HEK293 (cell line): ENCODE measurements around the gene DNAH3.

Source experiments
- CTCF ChIA-PET: fragments of 350-600 bp; formaldehyde crosslinking; extraction: SDS; loops from one replicate; lab custom pipeline; 2021; ENCODE audit warnings: antibody characterized with exemption; lab: Yijun Ruan, JAX
- POLR2A ChIA-PET: fragments of 300-600 bp; formaldehyde crosslinking; extraction: SDS; loops from one replicate; lab custom pipeline; 2020; ENCODE audit warnings: antibody characterized with exemption, inconsistent platforms; lab: Yijun Ruan, JAX
- H3K27ac ChIP-seq: fragments of 200-500 bp; sonication (Bioruptor generic); 2 replicates; pipeline ENCODE4 v1.5.1; 2014; ENCODE audit warnings: low read depth, low read length, control low read depth, inconsistent platforms; ENCODE audit errors: extremely low read depth
- H3K36me3 ChIP-seq, 2 experiments: fragments of 200-500 bp in 1 of 2; sonication (Bioruptor generic) in 1 of 2; 1 replicate in 1 of 2; 2 replicates in 1 of 2; pipeline ENCODE4 v1.5.1; 2014 to 2017; ENCODE audit warnings: inconsistent platforms in 2 of 2, low read length in 2 of 2; ENCODE audit not compliant: control insufficient read depth in 2 of 2, insufficient read depth in 1 of 2
- H3K4me1 ChIP-seq: fragments of 200-500 bp; sonication (Bioruptor generic); 2 replicates; pipeline ENCODE4 v1.5.1; 2014; ENCODE audit warnings: mild to moderate bottlenecking, low read length, inconsistent platforms; ENCODE audit not compliant: control insufficient read depth, insufficient read depth
- H3K4me3 ChIP-seq: 2 replicates; pipeline ENCODE4 v1.5.1; 2011; ENCODE audit warnings: low read depth, mild to moderate bottlenecking, control low read depth, low read length, moderate library complexity
- H3K9me3 ChIP-seq: fragments of 200-500 bp; sonication (Bioruptor generic); 2 replicates; pipeline ENCODE4 v1.5.1; 2014; ENCODE audit warnings: low read depth, low read length, inconsistent platforms; ENCODE audit not compliant: control insufficient read depth, insufficient read depth
- AEBP2 ChIP-seq: fragments of 450-650 bp; formaldehyde crosslinking; IDR thresholded peaks from 2 replicates; pipeline ENCODE4 v1.5.1; 2016; ENCODE audit warnings: missing biosample characterization, missing genetic modification characterization, borderline replicate concordance
- HOXD13 ChIP-seq: sonication (generic); formaldehyde crosslinking; IDR thresholded peaks from 2 replicates; pipeline ENCODE4 v1.8.0; 2022; ENCODE audit warnings: missing genetic modification reagents, borderline replicate concordance
- OVOL3 ChIP-seq: fragments of 450-650 bp; formaldehyde crosslinking; IDR thresholded peaks from 2 replicates; pipeline ENCODE4 v1.5.1; 2016; ENCODE audit warnings: missing biosample characterization, missing genetic modification characterization
- ZNF26 ChIP-seq: fragments of 450-650 bp; formaldehyde crosslinking; IDR thresholded peaks from 2 replicates; pipeline ENCODE4 v1.5.1; 2016; ENCODE audit warnings: missing biosample characterization, missing genetic modification characterization
- ZNF274 ChIP-seq, 2 experiments: fragments of 200-500 bp in 1 of 2; fragments of 450-650 bp in 1 of 2; sonication (Bioruptor generic) in 1 of 2; formaldehyde crosslinking in 1 of 2; IDR thresholded peaks; 2 replicates each; pipeline versions ENCODE4 v1.5.1 to v1.6.1; 2014 to 2016; ENCODE audit warnings: borderline replicate concordance in 1 of 2, inconsistent platforms in 1 of 2, low read length in 1 of 2, missing biosample characterization in 1 of 2, missing genetic modification characterization in 1 of 2
- ZNF394 ChIP-seq: fragments of 450-650 bp; formaldehyde crosslinking; IDR thresholded peaks from 2 replicates; pipeline ENCODE4 v1.5.1; 2016; ENCODE audit warnings: missing biosample characterization, missing genetic modification characterization, mild to moderate bottlenecking, moderate library complexity, borderline replicate concordance
- ZNF518A ChIP-seq: fragments of 450-650 bp; formaldehyde crosslinking; conservative IDR thresholded peaks from 2 replicates; pipeline ENCODE4 v1.5.1; 2016; ENCODE audit warnings: low read depth, missing biosample characterization, missing genetic modification characterization
- ZNF837 ChIP-seq: fragments of 450-650 bp; formaldehyde crosslinking; IDR thresholded peaks from 2 replicates; pipeline ENCODE4 v1.5.1; 2016; ENCODE audit warnings: missing biosample characterization, missing genetic modification characterization
- ZSCAN23 ChIP-seq: fragments of 450-650 bp; formaldehyde crosslinking; IDR thresholded peaks from 2 replicates; pipeline ENCODE4 v1.5.1; 2016; ENCODE audit warnings: missing biosample characterization, missing genetic modification characterization

Gene DNAH3

GRCh38 chr16:20916942-20917341, 233.7 kb downstream of the DNAH3 start:
- Histone ChIP-seq H3K36me3 (peaks cover 0 to 4% of the 10 kb centered on the region in 2 experiments; a peak in 2 of 3 replicates), H3K27ac (no peak overlapping the region), H3K4me3 (no peak overlapping the region), H3K4me1 (no peaks in the 10 kb centered on the region), H3K9me3 (no peaks in the 10 kb centered on the region)
- TF ChIP-seq ZNF518A (tag by site-specific recombination), result no peak
- ChIA-PET POLR2A (no interaction called here), CTCF (interaction anchor here (0.7 kb wide), 1 partner anchor 72 kb away, joined by 3 read pairs; no protein-coding TSS in a partner anchor)

- peaks cover 0 to 4% of the 10 kb centered on the region in 2 experiments; a peak in 2 of 3 replicates for H3K36me3 ChIP-seq
Observed at GRCh38 chr16:20916289-20916688, 234.4 kb downstream of the DNAH3 start.

GRCh38 chr16:20911361-20911760, 239.3 kb downstream of the DNAH3 start:
- Histone ChIP-seq H3K4me1 (no peaks in the 10 kb centered on the region), H3K27ac (no peak overlapping the region), H3K9me3 (no peaks in the 10 kb centered on the region), H3K4me3 (no peak overlapping the region), H3K36me3 (no peaks in the 10 kb centered on the region)
- no peak for TF ChIP-seq ZNF26 (tag by site-specific recombination)
- no peak for TF ChIP-seq ZNF274 (IDR thresholded peaks at IDR 0.05; ENCODE audit: low read length)
- no peak for TF ChIP-seq ZNF274 (tag by site-specific recombination; IDR thresholded peaks at IDR 0.05; ENCODE audit: borderline replicate concordance)
- no peak for TF ChIP-seq ZNF394 (tag by site-specific recombination)
- POLR2A ChIA-PET, result no interaction called here
- CTCF ChIA-PET, result interaction anchor here (0.6 kb wide), 2 partner anchors 75 to 108 kb away, joined by 3 read pairs; no protein-coding TSS in a partner anchor

More at GRCh38 chr16:20916289-20916688, 234.4 kb downstream of the DNAH3 start:
- no peaks in the 10 kb centered on the region for H3K9me3 ChIP-seq
- POLR2A ChIA-PET, result no interaction called here
- H3K4me1 ChIP-seq, result no peaks in the 10 kb centered on the region
- TF ChIP-seq AEBP2 (no peak), ZSCAN23 (no peak), ZNF837 (tag by site-specific recombination) (no peak), HOXD13 (no peak), OVOL3 (tag by site-specific recombination) (no peak)
- no peak overlapping the region for H3K27ac ChIP-seq
- H3K4me3 ChIP-seq, result no peak overlapping the region
- CTCF ChIA-PET, result no interaction called here
